OCI-LY1 (cell line): Measurements from ENCODE around the gene CEP83.

Source experiments
- H2AFZ ChIP-seq: fragments of 200-600 bp; sonication (generic), shearing (Covaris generic); 2 replicates; pipeline ENCODE4 v1.6.0; 2014; ENCODE audit warnings: antibody characterized with exemption, mild to moderate bottlenecking, low read length
- H3F3A ChIP-seq: fragments of 200-600 bp; sonication (generic), shearing (Covaris generic); 2 replicates; pipeline ENCODE4 v1.6.0; 2014; ENCODE audit warnings: mild to moderate bottlenecking, antibody characterized with exemption, low read length, moderate library complexity; ENCODE audit not compliant: insufficient read depth
- H3K27ac ChIP-seq: fragments of 200-600 bp; sonication (generic); 2 replicates; pipeline ENCODE4 v1.5.1; 2014; ENCODE audit warnings: low read length, mixed run types, mild to moderate bottlenecking, low read depth; ENCODE audit not compliant: poor library complexity, severe bottlenecking
- H3K27me3 ChIP-seq: fragments of 200-600 bp; sonication (generic); 2 replicates; pipeline ENCODE4 v1.6.0; 2014; ENCODE audit warnings: antibody characterized with exemption, mild to moderate bottlenecking, low read length, moderate library complexity; ENCODE audit not compliant: insufficient read depth
- H3K36me3 ChIP-seq: fragments of 200-600 bp; sonication (generic); 2 replicates; pipeline ENCODE4 v1.6.1; 2014; ENCODE audit warnings: mild to moderate bottlenecking, antibody characterized with exemption, low read length, moderate library complexity, mixed read lengths; ENCODE audit not compliant: insufficient read depth
- H3K4me1 ChIP-seq: fragments of 200-600 bp; sonication (generic); 2 replicates; pipeline ENCODE4 v1.5.1; 2014; ENCODE audit warnings: mild to moderate bottlenecking, low read length, moderate library complexity; ENCODE audit not compliant: insufficient read depth, severe bottlenecking
- H3K4me2 ChIP-seq: fragments of 200-600 bp; sonication (generic), shearing (Covaris generic); 2 replicates; pipeline ENCODE4 v1.6.1; 2014; ENCODE audit warnings: low read length
- H3K4me3 ChIP-seq: fragments of 200-600 bp; sonication (generic); 2 replicates; pipeline ENCODE4 v1.5.1; 2014; ENCODE audit warnings: low read length, low read depth, mild to moderate bottlenecking, mixed read lengths; ENCODE audit not compliant: poor library complexity, severe bottlenecking
- H3K79me2 ChIP-seq: fragments of 200-600 bp; shearing (Covaris generic); 2 replicates; pipeline ENCODE4 v1.6.1; 2016; ENCODE audit warnings: mixed run types, low read length, mixed read lengths; ENCODE audit not compliant: insufficient read depth
- H3K9ac ChIP-seq: fragments of 200-600 bp; sonication (generic), shearing (Covaris generic); 2 replicates; pipeline ENCODE4 v1.6.1; 2014; ENCODE audit warnings: mild to moderate bottlenecking, low read length, mixed read lengths
- H3K9me2 ChIP-seq: fragments of 200-600 bp; sonication (generic), shearing (Covaris generic); 2 replicates; pipeline ENCODE4 v1.6.1; 2014; ENCODE audit warnings: low read depth, mild to moderate bottlenecking, low read length, mixed read lengths
- H3K9me3 ChIP-seq: fragments of 200-600 bp; shearing (Covaris generic); 2 replicates; pipeline ENCODE4 v1.6.1; 2014; ENCODE audit warnings: low read length, mixed read lengths
- H4K20me1 ChIP-seq: fragments of 200-600 bp; sonication (generic), shearing (Covaris generic); 2 replicates; pipeline ENCODE4 v1.6.0; 2016; ENCODE audit warnings: mild to moderate bottlenecking, low read length; ENCODE audit not compliant: insufficient read depth
- CTCF ChIP-seq: fragments of 200-600 bp; sonication (generic), shearing (Covaris generic); IDR thresholded peaks from 2 replicates; pipeline ENCODE4 v1.5.1; 2017; ENCODE audit warnings: mild to moderate bottlenecking, antibody characterized with exemption, low read length, moderate library complexity, mixed read lengths
- EZH2 ChIP-seq: fragments of 200-600 bp; sonication (generic), shearing (Covaris generic); IDR thresholded peaks from 2 replicates; pipeline ENCODE4 v1.8.0; 2017; ENCODE audit warnings: borderline replicate concordance, mixed run types, mild to moderate bottlenecking, antibody characterized with exemption, low read length, moderate library complexity, mixed read lengths

The CEP83 gene

GRCh38 chr12:94280063-94280462, 179.6 kb downstream of the CEP83 start:
- no peak overlapping the region for H2AFZ ChIP-seq
- H3K36me3 ChIP-seq = no peaks in the 10 kb centered on the region; the same call in 1 of the 2 replicates
- H3K4me1 ChIP-seq = peaks cover 6% of the 10 kb centered on the region
- no peak overlapping the region for H3K4me2 ChIP-seq
- H4K20me1 ChIP-seq = no peaks in the 10 kb centered on the region
- no peaks in the 10 kb centered on the region for H3K79me2 ChIP-seq
- no peak overlapping the region for H3K4me3 ChIP-seq
- TF ChIP-seq CTCF (no peak), EZH2 (no peak)
- H3K27me3 ChIP-seq = no peaks in the 10 kb centered on the region
- H3K9me3 ChIP-seq = no peaks in the 10 kb centered on the region
- H3K9ac ChIP-seq = no peak overlapping the region
- H3K9me2 ChIP-seq = no peaks in the 10 kb centered on the region
- no peak overlapping the region for H3K27ac ChIP-seq
- H3F3A ChIP-seq = no peaks in the 10 kb centered on the region

GRCh38 chr12:94277426-94278000, 182.2 kb downstream of the CEP83 start:
- Histone ChIP-seq H2AFZ (no peak overlapping the region), H3K27ac (no peak overlapping the region), H3K4me1 (peaks cover under 1% of the 10 kb centered on the region), H4K20me1 (no peaks in the 10 kb centered on the region), H3K9ac (no peak overlapping the region), H3F3A (no peaks in the 10 kb centered on the region), H3K36me3 (no peaks in the 10 kb centered on the region; the same call in 1 of the 2 replicates), H3K4me2 (no peak overlapping the region), H3K9me3 (no peaks in the 10 kb centered on the region), H3K27me3 (no peaks in the 10 kb centered on the region), H3K9me2 (no peaks in the 10 kb centered on the region), H3K79me2 (no peaks in the 10 kb centered on the region), H3K4me3 (no peak overlapping the region)
- TF ChIP-seq EZH2 = no peak
- TF ChIP-seq CTCF = no peak

GRCh38 chr12:94276725-94277124, 182.9 kb downstream of the CEP83 start:
- Histone ChIP-seq H3K79me2 (no peaks in the 10 kb centered on the region), H3K9me2 (no peaks in the 10 kb centered on the region), H3K36me3 (no peaks in the 10 kb centered on the region; the same call in 1 of the 2 replicates), H3K4me2 (no peak overlapping the region), H2AFZ (no peak overlapping the region), H3K27me3 (no peaks in the 10 kb centered on the region), H3F3A (no peaks in the 10 kb centered on the region), H3K27ac (no peak overlapping the region), H3K9ac (no peak overlapping the region), H4K20me1 (no peaks in the 10 kb centered on the region), H3K9me3 (no peaks in the 10 kb centered on the region), H3K4me1 (no peaks in the 10 kb centered on the region), H3K4me3 (no peak overlapping the region)
- TF ChIP-seq CTCF (no peak), EZH2 (no peak)
